Anterior cingulate cortex (tissue), 58 donors: Measurements from ENCODE around the gene RASGRP2.

Source experiments
- DNase-seq, 58 donors: peaks; one replicate each; lab custom pipeline; 2025; lab: John Stamatoyannopoulos, UW

The RASGRP2 gene

DNA sequence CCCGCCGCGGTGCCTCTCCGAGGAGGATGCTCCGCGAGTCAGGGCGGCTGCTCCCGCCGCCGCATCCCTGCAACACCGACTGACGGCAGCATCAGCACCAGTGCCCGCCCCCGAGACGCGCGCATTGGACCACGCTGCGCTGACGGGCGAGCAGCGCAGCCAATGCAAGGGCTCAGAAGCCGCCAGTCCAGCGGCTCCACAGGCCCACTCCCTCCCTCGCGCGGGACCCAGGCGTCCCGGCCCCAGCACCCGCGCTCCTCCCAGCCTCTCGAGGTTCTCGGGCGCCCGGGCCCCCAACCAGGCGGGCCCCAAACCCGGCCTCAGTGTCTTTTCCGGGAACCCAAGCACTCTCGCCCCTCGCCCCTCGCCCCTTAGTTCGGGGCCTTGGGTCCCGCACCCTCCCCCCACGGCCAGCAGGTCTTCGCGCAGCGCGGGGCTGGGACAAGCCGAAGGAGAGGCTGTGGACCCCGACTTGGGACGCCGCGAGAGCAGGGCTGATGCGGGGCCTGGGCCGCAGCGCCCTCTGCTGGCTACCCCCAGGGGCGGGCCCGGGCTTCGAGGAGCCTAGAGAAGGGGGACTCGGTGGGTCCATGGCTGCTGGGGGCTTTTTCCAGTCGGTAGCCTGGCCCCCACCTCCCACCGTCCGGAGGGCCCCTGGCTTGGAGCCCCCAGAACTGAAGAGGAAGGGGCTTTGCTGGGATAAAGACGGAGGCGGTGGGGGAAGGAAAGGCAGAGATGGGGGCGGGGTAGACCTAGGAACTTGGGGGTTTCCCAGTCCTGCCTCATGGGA is 20.6 kb downstream of the RASGRP2 start, which contains the start of gene NRXN2:
Gene NRXN2, minus strand, starts transcription at position 81 of the 790 bp plus-strand sequence. CDS start 9,498 bp downstream, outside the sequence.
- DNase-seq, result peak; percentile 29 to 96 (median 89)

DNA sequence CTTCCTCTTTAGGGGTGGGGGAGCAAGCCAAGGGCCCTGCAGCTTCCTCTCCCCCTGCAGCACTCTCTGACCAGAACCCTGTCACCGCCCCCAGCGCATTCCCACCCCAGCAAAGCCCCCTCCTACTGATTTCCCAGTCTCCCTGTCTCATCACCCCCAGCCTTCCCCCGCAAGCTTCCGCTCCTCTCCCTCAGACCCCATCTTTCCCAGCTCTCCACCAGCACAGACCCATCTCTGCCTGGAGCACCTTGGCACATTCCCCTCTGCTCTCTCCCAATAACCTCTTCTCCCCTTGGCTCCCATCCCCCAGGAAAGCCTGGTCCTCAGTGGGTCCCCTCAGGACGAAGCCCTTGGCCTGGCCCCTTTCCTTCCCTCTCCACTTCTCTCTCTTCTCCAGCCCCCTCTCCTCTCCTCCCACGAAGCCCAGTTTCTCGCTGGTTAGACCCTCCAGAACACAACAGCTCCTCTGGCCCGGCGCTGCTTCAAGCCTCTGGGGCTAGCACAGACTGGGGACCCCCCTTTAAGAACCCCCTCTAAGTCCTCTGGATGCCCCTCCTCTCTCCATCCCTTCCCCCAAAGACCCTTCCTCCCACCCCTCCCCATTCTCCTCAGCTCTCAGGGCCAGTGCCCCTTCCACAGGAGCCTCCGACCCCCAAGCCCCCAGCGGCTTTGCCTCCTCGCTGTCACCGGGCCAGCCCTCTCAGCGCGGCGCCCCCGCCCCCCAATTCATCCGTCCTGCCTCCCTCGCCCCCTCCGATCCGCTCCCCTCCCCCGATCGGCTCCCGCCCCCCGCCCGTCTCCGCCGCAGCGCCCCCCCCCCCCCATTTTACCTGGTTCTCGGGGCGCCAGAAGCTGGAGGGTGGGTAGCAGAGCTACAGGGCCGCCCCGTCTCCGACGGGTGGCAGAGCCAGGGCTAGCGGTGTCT is 21.5 kb downstream of the RASGRP2 start:
- no peak for DNase-seq

DNA sequence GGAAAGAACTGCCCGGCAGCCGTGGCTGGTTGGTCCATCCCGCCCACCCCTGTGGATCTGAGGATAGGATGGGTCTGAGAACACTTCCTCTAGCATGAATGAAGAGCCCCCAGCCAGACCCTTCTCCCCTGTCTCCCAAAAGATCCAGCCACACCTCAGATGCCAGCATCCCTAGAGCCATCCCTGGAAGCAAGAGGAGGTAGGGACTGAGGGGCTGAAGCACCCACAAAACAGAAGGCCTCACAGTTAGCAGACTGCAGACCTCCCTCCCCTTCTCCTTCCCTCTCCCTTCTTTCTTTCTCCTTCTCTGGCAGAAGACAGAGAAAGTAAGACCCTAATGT is 22.6 kb downstream of the RASGRP2 start:
- no peak for DNase-seq

DNA sequence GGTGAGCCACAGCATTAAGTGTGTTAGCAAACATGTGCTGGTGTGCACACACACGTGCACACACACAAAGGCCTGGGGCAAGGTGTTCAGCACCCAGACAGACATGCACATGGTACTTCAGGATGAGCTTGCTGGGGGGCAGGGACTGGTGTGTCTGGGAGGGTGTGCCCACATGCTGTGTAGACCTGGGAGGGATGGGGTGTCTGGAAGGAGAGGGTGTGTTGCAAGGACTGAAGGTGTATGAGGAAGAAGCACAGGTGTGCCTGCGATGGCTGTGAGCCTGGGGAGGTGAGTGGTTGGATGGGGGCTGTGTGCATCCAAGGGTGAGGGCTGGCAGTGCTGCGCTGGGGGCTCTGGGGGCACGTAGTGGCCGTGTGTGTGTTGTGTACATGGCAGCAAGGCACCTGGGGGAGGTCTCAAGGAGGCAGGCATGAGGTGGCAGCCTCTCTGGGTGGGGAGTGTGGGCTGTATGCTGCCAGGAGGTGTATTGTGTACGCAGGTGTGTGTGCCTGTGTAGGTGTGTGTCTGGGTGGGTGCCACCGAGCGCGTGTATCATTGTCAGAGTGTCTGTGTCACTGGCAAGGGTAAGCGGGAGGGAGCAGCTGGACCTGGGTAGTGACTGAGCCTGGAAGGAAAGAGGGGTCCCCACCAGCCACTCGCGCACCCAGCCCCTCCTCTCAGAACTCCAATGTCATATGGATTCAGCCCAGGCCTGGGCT is 23.1 kb downstream of the RASGRP2 start:
- no peak for DNase-seq

DNA sequence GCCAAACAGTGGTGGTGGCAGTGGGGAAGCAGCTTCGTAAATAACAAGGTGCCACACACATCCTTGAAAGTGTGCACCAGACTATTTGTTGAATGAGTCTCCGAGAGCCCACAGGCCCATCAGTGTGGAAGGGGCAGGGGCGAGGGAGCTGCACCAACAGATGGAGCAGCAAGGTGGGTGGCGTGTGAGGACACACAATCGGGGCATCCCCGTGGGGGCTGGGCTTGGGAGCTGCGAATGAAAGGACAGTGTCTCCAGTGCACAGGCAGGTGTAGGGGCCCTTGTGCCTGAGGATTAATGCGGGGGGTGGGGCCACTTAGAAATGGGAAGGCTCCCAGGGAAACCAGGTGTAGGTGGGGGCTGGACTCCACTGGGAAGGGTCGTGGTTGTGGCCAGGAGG is 23.8 kb downstream of the RASGRP2 start:
- DNase-seq, result no peak

DNA sequence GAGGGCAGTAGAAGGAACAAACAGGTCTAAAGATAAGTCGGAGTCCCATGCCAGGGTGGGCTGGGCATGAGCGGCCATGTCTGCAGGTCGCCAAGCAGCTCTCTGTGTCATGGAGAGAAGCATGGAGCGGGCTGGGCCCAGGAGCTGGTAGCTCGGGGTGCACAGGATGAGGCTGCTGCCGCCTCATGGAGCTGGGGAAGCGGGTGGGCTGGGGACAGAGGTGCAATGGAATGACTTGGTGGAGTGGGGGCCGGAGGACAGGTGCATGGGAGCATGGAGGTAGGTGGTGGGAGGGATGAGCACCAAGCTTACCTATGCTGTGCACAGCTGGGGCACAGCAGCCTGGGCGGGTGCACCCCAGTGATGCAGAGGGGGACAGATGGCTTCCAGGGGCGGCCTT is 24.5 kb downstream of the RASGRP2 start:
- no peak for DNase-seq

DNA sequence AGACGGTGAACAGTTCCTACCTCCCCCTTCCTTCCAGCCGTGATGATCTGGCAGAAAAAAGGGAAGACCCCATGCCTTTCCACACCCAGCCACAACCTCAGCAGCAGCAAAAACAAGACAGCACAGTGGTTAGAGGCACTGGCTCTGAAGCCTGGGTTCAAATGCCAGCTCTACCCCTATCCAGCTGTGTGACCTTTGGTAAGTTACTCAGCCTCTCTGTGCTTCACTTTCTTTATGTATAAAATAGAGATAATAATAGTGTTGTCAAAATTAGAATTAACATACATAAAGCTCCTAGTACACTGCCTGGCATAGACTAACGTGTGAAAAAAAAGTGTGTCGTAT is 25.2 kb downstream of the RASGRP2 start:
- DNase-seq, result no peak

DNA sequence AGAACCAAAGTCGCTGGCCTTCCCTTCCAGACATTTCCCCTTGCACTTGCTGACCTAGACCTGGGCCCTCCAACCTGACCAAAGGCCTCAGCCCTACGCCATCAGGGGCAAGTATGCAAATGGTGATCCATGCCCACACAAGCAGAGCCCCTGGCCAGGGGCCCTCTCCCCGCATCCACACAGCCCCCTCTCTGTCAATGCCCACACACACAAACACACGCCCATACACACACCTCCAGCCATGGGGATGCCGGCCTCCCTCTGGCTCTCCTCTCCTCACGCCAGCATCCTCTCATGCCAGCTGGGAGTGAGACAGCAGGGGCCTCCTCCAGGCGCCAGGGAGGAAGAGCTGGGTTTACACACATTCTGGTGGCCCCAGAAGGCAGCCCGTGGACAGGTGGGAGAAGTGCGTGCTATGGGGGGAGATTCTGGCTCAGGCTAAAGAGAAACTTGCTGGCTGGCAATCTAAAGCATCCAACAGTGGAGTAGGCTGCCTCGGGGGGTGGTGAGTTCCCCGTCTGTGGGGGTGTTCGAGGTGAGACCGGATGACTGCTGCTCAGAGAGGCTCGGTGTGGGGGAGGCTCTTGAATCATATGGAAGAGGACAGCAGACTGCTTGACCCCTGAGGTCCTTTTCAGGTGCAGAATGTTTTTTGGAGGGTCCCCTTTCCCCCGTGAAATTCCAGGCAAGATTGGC is 25.7 kb downstream of the RASGRP2 start:
- DNase-seq, result peak in 17 of 58 donors; percentile 16 to 66 (median 39)

DNA sequence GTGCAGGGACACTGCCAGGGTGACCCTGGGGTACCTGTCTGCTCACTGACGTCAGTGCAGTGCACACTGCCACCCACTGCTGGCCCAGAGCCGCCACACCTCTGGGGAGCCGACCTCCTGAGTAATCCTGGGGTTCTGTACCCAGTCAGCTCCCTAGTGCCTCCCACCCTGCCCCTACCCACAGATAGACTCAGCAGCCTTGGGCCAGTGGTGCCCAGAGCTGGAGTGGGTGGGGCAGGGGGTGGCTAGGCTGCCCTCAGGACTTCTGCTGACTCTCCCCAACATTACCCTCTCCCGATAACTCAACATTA is 26.7 kb downstream of the RASGRP2 start:
- no peak for DNase-seq

DNA sequence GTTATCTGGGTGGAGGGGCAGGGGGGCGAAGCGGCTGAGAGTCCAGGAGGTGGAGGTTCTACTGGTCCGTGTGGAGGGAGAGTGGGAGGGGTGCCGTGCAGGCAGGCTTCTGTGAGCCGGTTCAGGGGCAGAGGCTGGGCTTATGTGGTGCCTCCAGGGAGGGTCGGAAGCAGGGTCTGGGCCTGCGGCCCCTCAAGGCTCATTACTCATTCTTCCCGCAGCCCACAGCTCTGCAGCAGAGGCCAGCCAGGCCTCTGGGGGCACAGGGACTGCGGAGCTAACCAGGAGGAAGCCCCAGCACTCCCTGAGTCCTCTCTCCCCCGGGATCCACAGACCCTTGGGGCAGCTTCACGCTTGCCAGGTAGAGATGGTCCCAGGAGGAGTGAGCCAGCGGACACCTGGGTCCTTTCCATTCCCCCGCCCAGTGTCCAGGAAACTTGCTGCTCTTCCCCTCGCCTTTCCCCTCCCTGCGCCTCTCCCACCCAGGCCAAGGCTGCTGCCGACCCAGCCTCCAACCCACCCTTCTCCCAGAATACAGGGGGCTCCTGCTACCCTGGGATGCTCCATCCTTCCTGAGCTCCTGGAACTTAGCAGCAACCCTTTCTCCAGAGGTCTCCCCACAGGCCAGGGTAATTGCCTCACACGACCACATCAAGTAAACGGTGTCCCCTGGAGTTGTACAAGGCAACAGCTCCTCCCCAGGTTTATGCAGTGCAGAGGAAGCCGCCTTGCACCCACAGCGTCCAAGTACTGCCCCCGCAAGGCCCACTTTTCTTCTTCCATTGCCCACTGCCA is 27.3 kb downstream of the RASGRP2 start:
- no peak for DNase-seq

DNA sequence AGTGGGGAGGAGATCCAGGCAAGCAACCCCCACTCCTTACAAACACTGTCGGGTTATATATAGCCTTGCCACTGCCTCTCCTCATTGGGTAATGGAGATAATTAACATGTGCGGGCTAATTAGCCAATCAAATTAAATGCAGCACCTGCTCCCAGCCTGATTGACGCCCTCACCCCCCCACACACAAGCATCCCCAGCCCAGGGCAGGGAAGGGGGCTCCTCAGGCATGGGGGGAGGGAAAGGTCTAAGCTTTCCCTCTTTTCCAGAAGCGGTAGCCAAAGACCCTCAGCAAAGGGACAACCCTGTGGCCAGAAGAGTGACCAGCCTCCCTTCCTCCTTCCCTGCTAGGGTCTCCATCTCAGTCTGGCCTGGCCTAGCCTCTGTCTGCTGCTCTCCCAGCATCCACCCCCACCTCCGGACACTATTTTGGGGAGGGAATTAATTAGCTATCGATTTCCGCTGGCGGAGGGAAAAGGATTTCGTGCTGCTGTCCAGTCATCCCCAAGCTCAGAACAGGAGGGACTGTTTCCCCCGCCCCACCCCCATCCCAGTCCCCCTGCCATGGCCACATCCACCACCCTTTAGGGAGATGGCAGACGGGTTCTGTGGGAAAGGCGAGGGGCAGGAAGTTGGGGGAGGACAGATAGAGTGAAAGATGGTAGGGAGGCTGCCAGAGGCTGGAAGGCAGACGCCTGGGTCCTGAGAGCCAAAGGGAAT is 28.0 kb downstream of the RASGRP2 start:
- no peak for DNase-seq

DNA sequence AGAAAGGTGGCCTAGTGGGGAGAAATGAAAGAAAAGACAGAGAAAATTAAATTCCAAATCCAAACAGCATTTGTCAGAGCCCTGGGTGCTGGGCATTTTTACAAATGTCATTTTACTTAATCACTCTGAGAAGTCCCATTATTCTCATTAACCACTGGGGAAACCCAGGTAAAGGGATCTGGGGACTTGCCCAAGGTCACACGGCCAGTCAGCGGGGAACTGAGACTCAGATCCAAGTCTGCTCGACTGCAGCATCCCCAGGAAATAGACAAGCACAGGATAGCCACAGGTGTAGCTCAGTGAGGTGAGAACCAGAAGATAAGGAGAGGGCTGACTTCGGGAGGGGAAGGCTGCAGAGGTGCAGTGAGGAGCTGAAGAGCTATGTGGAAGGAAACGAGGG is 28.8 kb downstream of the RASGRP2 start:
- DNase-seq, result no peak

DNA sequence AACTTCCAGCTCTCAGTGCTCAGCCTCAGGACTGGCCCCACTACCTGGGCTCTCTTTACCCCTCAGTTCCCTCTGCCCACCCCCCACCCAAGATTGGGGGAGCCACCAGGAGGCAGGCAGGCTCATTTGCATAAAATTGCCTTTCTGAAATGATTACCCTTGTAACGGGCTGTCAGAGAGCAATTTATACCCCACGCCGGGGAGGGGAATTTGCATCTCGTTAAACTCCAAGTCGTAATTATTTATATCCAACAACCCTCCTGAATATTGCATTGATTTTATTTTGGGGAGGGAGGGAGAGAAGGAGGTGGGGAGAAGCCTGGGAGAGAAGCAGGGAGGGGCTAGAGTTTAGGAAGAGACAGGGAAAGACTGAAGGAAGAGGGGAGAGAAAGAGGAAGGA is 29.3 kb downstream of the RASGRP2 start:
- no peak for DNase-seq

DNA sequence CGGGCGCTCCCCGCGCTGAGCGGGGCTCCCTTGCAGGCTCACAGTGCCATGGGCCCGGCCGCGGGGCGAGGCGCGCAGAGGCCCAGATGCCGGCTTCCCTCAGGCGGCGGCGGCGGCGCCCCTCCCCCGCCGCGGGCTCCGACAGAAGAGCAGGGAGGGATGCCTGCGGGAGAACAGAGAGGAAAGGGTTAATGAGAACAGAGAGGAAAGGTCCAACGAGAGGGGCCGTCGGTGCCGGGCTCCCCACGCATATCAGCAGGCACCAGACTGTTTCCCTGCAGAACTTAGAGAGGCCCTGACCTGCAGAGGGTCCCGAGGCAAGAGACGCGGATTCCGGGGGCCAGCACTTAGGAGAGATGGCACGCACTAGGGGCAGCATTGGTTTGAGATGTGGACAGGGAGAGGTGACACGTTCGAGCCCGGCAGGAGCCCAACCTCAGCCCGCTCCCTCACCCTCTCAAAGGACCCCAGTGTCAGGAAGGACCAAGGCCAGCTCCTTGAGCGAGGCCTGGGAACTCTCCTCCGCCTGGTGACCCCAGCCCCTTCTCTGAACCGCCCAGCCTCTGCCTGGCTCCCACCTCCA is 30.1 kb downstream of the RASGRP2 start:
- DNase-seq, result no peak

DNA sequence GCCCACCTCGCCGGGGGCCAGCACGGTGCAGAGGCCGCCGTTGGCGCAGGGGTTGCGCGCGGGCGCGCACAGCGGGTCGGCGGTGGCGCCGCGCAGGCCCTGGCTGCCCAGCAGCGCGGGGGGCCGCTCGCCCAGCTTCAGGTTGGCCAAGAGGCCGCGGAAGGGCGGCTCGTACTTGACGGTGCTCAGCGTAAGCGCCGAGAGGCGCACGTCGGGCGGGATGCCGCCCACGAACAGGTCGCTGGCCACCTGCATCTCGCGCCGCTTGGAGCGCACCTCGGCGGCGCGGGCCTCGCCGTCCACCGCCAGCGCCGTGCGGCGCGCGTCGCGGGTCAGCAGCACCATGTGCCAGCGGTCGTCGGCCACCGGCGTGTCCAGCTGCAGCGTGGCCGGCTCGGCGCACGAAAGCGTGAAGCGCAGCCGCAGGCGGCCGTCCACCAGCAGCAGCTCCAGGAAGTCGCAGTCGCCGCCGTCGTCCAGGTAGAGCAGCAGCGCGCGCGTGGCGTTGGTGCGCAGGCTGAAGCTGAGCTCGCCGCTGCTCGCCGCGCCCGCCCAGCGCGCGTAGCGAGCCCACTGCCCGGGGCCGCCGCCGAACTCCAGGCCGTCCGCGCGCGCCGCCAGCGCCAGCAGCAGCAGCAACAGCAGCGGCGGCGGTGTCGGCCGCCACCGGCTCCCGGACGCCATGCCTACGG is 30.8 kb downstream of the RASGRP2 start:
- no peak for DNase-seq

DNA sequence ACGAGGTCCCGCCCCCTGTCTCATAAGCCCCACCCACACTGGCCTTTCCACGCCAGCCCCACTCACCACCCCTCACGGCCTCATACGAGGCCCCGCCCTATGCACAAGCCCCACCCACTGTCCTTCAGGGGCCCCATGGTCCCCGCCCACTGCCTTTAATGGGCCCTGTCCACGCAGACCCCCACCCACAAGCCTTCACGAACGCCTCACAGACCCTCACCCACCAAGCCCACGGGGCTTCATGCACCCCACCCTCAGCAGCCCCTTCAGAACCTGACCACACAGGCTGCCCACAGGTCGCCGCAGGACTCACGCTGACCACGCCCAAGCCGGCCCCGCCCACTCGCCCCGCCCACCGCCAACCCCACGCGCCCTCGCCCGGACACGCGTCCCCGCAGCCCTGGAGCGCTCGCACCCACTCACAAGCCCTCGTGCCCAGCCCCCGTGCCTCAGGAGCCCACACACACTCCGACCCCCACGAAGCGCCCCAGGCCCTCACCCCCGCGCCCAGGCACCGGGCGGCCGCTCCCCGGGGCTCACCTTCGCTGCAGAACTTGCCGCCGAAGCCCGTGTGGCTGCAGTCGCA is 31.4 kb downstream of the RASGRP2 start:
- DNase-seq, result no peak

DNA sequence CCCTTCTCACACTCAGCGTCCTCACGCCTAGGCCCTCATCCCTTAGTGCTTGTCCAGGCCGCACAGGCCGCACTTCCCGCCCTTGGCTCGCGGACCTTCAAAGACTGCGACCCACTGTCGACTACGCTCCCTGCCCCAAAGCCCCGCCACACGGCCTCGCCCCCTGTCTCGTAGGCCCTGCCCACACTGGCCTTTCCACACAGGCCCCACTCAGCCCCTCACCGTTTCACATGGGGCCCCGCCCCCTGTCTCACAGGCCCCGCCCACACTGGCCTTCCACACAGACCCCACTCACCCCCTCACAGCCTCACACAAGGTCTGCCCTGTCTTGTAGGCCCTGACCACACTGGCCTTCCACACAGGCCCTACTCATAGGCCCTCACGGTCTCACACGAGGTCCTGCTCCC is 32.0 kb downstream of the RASGRP2 start:
- DNase-seq, result no peak
